A549 (cell line): ENCODE measurements around the gene SLC6A16.

Experiments
- CTCF ChIP-seq: fragments of >200 bp; sonication (Bioruptor Twin); formaldehyde crosslinking; IDR thresholded peaks from 3 replicates; pipeline ENCODE4 v1.5.1; 2016
- FOSL2 ChIP-seq, 2 experiments: fragments of 450-650 bp in 1 of 2; fragments of >200 bp in 1 of 2; sonication (Bioruptor Twin) in 1 of 2; formaldehyde crosslinking; IDR thresholded peaks; 2 replicates each; pipeline versions ENCODE4 v1.5.0 to v1.6.1; 2016 to 2020; ENCODE audit warnings: mild to moderate bottlenecking in 1 of 2, moderate library complexity in 1 of 2

GRCh38 chr19:49336482-49337266, 11.7 kb upstream of the SLC6A16 start:
- TF ChIP-seq FOSL2 (IDR thresholded peaks at IDR 0.05), result no peak
- TF ChIP-seq FOSL2 (CRISPR knock-in tag; IDR thresholded peaks at IDR 0.05), result no peak
- TF ChIP-seq CTCF, result no peak
